ENCODE results near the gene IKZF1. TPM values are rescaled to one million over a fixed set of nuclear protein-coding genes. Genes with fewer than 3 reads are reported as not detected.

Gene IKZF1
- total RNA-seq, 1 experiment from 2014 or later = 2.3 TPM

DNA sequence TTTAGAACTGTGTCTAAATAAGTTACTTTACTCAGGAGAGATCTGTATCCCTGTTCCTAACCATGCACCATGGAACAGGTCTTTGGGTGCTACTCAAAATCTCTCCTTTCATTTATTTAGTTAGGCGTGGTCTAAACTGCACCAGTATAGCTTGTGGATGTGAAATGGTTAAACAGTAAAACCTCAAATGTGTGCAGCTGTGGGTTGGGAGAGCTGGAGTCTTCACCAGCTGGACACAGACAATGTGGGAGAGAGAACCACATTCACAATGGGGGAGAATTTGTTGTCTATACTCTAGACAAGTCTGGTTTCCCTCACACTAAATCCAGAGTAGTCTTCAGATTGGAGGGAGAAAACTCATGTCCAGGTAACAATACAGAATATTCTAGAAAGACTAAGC is 31.2 kb upstream of the IKZF1 start:
- no peak overlapping the region for H3K27ac Mint-ChIP-seq
- TF ChIP-seq, protein P1, sequence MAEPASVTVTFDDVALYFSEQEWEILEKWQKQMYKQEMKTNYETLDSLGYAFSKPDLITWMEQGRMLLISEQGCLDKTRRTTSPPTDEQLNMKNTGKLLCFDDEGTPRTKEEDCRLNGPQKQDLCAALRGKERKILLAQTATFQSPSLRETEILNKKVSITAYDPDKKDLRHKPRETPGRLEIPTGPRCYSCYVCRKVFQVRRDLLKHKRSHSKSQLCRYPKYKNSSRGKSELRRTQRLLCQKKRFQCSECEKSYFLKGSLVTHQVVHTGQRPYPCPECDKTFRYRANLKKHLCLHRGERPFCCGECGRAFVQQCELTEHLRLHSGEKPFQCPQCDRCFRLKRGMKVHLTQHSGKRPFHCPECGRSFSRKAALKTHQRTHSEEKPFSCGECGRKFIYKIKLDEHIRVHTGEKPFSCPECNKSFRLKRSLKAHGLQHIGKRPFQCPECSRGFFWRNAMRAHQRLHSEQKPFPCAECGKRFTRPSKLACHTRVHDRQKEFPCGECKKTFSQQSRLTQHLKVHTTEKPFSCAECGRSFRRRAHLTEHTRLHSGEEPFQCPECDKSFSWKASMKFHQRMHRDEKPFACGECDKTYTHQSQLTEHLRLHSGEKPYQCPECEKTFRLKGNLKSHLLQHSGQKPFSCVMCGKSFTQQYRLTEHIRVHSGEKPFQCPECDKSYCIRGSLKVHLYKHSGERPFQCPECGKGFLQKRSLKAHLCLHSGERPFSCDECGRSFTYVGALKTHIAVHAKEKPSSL (CRISPR knock-in tag; conservative IDR thresholded peaks at IDR 0.05) = no peak
- TF ChIP-seq ZNF219 (CRISPR knock-in tag; IDR thresholded peaks at IDR 0.05; ENCODE audit: borderline replicate concordance) = no peak
- no peak for TF ChIP-seq ZNF232 (CRISPR knock-in tag; IDR thresholded peaks at IDR 0.05)
- TF ChIP-seq SP1 (CRISPR knock-in tag; conservative IDR thresholded peaks at IDR 0.05) = no peak

GRCh38 chr7:50273870-50274269 is 30.6 kb upstream of the IKZF1 start:
- ATAC-seq (no peak), DNase-seq (ENCODE audit: low spot score) (no peak)
- Mint-ChIP-seq H3K36me3 (no peaks in the 10 kb centered on the region), H3K4me1 (no peaks in the 10 kb centered on the region), H3K9me3 (peaks cover 5% of the 10 kb centered on the region), H3K27me3 (ENCODE audit: low read depth) (peaks cover 2% of the 10 kb centered on the region), H3K27ac (no peak overlapping the region), H3K4me3 (no peak overlapping the region)
- ChIA-PET CTCF (interaction anchor here (0.6 to 1.0 kb wide), 2 partner anchors 8 to 10 kb away, joined by 3 read pairs; no protein-coding TSS in a partner anchor), POLR2A (no interaction called here)
- TF ChIP-seq ZNF138 (CRISPR knock-in tag; conservative IDR thresholded peaks at IDR 0.05) (no peak), KAT7 (CRISPR knock-in tag; IDR thresholded peaks at IDR 0.05; ENCODE audit: borderline replicate concordance) (no peak), HMGA2 (CRISPR knock-in tag; IDR thresholded peaks at IDR 0.05) (no peak), NR2C2 (CRISPR knock-in tag; IDR thresholded peaks at IDR 0.05) (no peak), HMGXB4 (CRISPR knock-in tag; IDR thresholded peaks at IDR 0.05) (no peak), E2F1 (CRISPR knock-in tag; IDR thresholded peaks at IDR 0.05) (no peak), ZNF219 (CRISPR knock-in tag; IDR thresholded peaks at IDR 0.05; ENCODE audit: borderline replicate concordance) (no peak), USF2 (CRISPR knock-in tag; IDR thresholded peaks at IDR 0.05) (no peak)

More for the DNA sequence above, 31.2 kb upstream of the IKZF1 start:
- no peaks in the 10 kb centered on the region for H3K36me3 Mint-ChIP-seq
- CTCF ChIA-PET = interaction anchor here (1.0 kb wide), 1 partner anchor 9 kb away, joined by 3 read pairs; no protein-coding TSS in a partner anchor
- no peak for DNase-seq (ENCODE audit: low spot score)
- no peaks in the 10 kb centered on the region for H3K4me1 Mint-ChIP-seq
- ATAC-seq = no peak
- peaks cover 5% of the 10 kb centered on the region for H3K9me3 Mint-ChIP-seq
- H3K27me3 Mint-ChIP-seq (ENCODE audit: low read depth) = no peaks in the 10 kb centered on the region; the same call in 1 of the 2 replicates
- H3K4me3 Mint-ChIP-seq = no peak overlapping the region
- POLR2A ChIA-PET = no interaction called here

GRCh38 chr7:50274361-50274760 is 30.2 kb upstream of the IKZF1 start:
- Mint-ChIP-seq H3K9me3 (peaks cover 5% of the 10 kb centered on the region), H3K36me3 (no peaks in the 10 kb centered on the region), H3K27ac (no peak overlapping the region), H3K27me3 (ENCODE audit: low read depth) (peaks cover 2% of the 10 kb centered on the region), H3K4me1 (no peaks in the 10 kb centered on the region), H3K4me3 (no peak overlapping the region)
- DNase-seq (ENCODE audit: low spot score) (no peak), ATAC-seq (no peak)
- POLR2A ChIA-PET = no interaction called here
- CTCF ChIA-PET = interaction anchor here (0.6 to 1.0 kb wide), 2 partner anchors 8 to 9 kb away, joined by 3 read pairs; no protein-coding TSS in a partner anchor
- TF ChIP-seq, protein P2, sequence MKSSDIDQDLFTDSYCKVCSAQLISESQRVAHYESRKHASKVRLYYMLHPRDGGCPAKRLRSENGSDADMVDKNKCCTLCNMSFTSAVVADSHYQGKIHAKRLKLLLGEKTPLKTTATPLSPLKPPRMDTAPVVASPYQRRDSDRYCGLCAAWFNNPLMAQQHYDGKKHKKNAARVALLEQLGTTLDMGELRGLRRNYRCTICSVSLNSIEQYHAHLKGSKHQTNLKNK (CRISPR knock-in tag; IDR thresholded peaks at IDR 0.05) = no peak
- TF ChIP-seq ZNF423 (CRISPR knock-in tag; IDR thresholded peaks at IDR 0.05) (no peak), ZNF512 (CRISPR knock-in tag; IDR thresholded peaks at IDR 0.05; ENCODE audit: borderline replicate concordance) (no peak), SOX15 (CRISPR knock-in tag; IDR thresholded peaks at IDR 0.05) (no peak), NR3C1 (CRISPR knock-in tag; conservative IDR thresholded peaks at IDR 0.05; ENCODE audit: low read depth) (no peak), SMAD3 (CRISPR knock-in tag; IDR thresholded peaks at IDR 0.05; ENCODE audit: borderline replicate concordance) (no peak), NFYB (CRISPR knock-in tag; conservative IDR thresholded peaks at IDR 0.05; ENCODE audit: low read depth) (no peak)
- TF ChIP-seq, protein P3, sequence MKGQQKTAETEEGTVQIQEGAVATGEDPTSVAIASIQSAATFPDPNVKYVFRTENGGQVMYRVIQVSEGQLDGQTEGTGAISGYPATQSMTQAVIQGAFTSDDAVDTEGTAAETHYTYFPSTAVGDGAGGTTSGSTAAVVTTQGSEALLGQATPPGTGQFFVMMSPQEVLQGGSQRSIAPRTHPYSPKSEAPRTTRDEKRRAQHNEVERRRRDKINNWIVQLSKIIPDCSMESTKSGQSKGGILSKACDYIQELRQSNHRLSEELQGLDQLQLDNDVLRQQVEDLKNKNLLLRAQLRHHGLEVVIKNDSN (CRISPR knock-in tag; IDR thresholded peaks at IDR 0.05) = no peak
- TF ChIP-seq, protein P4, sequence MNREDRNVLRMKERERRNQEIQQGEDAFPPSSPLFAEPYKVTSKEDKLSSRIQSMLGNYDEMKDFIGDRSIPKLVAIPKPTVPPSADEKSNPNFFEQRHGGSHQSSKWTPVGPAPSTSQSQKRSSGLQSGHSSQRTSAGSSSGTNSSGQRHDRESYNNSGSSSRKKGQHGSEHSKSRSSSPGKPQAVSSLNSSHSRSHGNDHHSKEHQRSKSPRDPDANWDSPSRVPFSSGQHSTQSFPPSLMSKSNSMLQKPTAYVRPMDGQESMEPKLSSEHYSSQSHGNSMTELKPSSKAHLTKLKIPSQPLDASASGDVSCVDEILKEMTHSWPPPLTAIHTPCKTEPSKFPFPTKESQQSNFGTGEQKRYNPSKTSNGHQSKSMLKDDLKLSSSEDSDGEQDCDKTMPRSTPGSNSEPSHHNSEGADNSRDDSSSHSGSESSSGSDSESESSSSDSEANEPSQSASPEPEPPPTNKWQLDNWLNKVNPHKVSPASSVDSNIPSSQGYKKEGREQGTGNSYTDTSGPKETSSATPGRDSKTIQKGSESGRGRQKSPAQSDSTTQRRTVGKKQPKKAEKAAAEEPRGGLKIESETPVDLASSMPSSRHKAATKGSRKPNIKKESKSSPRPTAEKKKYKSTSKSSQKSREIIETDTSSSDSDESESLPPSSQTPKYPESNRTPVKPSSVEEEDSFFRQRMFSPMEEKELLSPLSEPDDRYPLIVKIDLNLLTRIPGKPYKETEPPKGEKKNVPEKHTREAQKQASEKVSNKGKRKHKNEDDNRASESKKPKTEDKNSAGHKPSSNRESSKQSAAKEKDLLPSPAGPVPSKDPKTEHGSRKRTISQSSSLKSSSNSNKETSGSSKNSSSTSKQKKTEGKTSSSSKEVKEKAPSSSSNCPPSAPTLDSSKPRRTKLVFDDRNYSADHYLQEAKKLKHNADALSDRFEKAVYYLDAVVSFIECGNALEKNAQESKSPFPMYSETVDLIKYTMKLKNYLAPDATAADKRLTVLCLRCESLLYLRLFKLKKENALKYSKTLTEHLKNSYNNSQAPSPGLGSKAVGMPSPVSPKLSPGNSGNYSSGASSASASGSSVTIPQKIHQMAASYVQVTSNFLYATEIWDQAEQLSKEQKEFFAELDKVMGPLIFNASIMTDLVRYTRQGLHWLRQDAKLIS (CRISPR knock-in tag; IDR thresholded peaks at IDR 0.05; ENCODE audit: borderline replicate concordance) = no peak

Measured in WTC11 (cell line).